ENCODE results near the gene NSRP1.

GRCh38 chr17:30170415-30170987 is 53.9 kb downstream of the NSRP1 start:
- TF ChIP-seq, protein P1, sequence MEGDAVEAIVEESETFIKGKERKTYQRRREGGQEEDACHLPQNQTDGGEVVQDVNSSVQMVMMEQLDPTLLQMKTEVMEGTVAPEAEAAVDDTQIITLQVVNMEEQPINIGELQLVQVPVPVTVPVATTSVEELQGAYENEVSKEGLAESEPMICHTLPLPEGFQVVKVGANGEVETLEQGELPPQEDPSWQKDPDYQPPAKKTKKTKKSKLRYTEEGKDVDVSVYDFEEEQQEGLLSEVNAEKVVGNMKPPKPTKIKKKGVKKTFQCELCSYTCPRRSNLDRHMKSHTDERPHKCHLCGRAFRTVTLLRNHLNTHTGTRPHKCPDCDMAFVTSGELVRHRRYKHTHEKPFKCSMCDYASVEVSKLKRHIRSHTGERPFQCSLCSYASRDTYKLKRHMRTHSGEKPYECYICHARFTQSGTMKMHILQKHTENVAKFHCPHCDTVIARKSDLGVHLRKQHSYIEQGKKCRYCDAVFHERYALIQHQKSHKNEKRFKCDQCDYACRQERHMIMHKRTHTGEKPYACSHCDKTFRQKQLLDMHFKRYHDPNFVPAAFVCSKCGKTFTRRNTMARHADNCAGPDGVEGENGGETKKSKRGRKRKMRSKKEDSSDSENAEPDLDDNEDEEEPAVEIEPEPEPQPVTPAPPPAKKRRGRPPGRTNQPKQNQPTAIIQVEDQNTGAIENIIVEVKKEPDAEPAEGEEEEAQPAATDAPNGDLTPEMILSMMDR (IDR thresholded peaks at IDR 0.05) = no peak
- no peak for TF ChIP-seq POLR2A (IDR thresholded peaks at IDR 0.05)
